Neural cell (in vitro differentiated cells): ENCODE measurements around the gene MYOZ2. TPM values are rescaled to one million over a fixed set of nuclear protein-coding genes. Genes with fewer than 3 reads are reported as not detected.

ENCODE experiments used
- H2AFZ ChIP-seq: fragments of 200-600, 300-800 bp; sonication (generic), shearing (Covaris generic); 2 replicates; pipeline ENCODE4 v1.6.0; 2014; ENCODE audit warnings: low read depth, mild to moderate bottlenecking, antibody characterized with exemption, low read length, moderate library complexity
- H3F3A ChIP-seq: fragments of 200-600 bp; shearing (Covaris generic); 2 replicates; pipeline ENCODE4 v1.6.1; 2016; ENCODE audit warnings: mild to moderate bottlenecking, moderate library complexity, mixed read lengths, antibody characterized with exemption, low read length; ENCODE audit not compliant: insufficient read depth, poor library complexity, severe bottlenecking
- H3K27ac ChIP-seq: fragments of 200-600, 300-800 bp; sonication (generic), shearing (Covaris generic); 2 replicates; pipeline ENCODE4 v1.5.1; 2014; ENCODE audit warnings: mild to moderate bottlenecking, low read length, moderate library complexity
- H3K27me3 ChIP-seq: fragments of 300-800, 200-600 bp; sonication (generic), shearing (Covaris generic); 2 replicates; pipeline ENCODE4 v1.6.0; 2014; ENCODE audit warnings: mild to moderate bottlenecking, low read depth, low read length, moderate library complexity; ENCODE audit not compliant: insufficient read depth
- H3K36me3 ChIP-seq: fragments of 300-800, 200-600 bp; sonication (generic), shearing (Covaris generic); 2 replicates; pipeline ENCODE4 v1.5.1; 2014; ENCODE audit warnings: mild to moderate bottlenecking, antibody characterized with exemption, low read length, moderate library complexity; ENCODE audit not compliant: insufficient read depth
- H3K4me2 ChIP-seq: fragments of 300-800, 200-600 bp; sonication (generic), shearing (Covaris generic); 2 replicates; pipeline ENCODE4 v1.6.0; 2014; ENCODE audit warnings: mild to moderate bottlenecking, low read length
- H3K4me3 ChIP-seq: fragments of 300-800, 200-600 bp; sonication (generic), shearing (Covaris generic); 2 replicates; pipeline ENCODE4 v1.5.1; 2014; ENCODE audit warnings: mild to moderate bottlenecking, low read length, moderate library complexity
- H3K79me2 ChIP-seq: fragments of 200-600 bp; shearing (Covaris generic); replicated peaks from 2 replicates; pipeline ENCODE4 v1.6.0; 2014; ENCODE audit warnings: mild to moderate bottlenecking, low read length, moderate library complexity; ENCODE audit not compliant: insufficient read depth
- H3K9ac ChIP-seq: fragments of 300-800, 200-600 bp; sonication (generic), shearing (Covaris generic); 2 replicates; pipeline ENCODE4 v1.6.1; 2016; ENCODE audit warnings: mild to moderate bottlenecking, low read length, mixed read lengths
- H3K9me2 ChIP-seq: fragments of 200-600 bp; shearing (Covaris generic); 2 replicates; pipeline ENCODE4 v1.6.1; 2016; ENCODE audit warnings: mild to moderate bottlenecking, low read length, mixed read lengths; ENCODE audit not compliant: insufficient read depth
- H3K9me3 ChIP-seq: fragments of 200-600, 300-800 bp; sonication (generic), shearing (Covaris generic); 2 replicates; pipeline ENCODE4 v1.6.1; 2016; ENCODE audit warnings: mild to moderate bottlenecking, mixed run types, low read length, moderate library complexity, mixed read lengths
- H4K20me1 ChIP-seq: fragments of 200-600 bp; shearing (Covaris generic); 2 replicates; pipeline ENCODE4 v1.6.1; 2016; ENCODE audit warnings: mild to moderate bottlenecking, mixed run types; ENCODE audit not compliant: insufficient read depth
- EP300 ChIP-seq: fragments of 450-650 bp; conservative IDR thresholded peaks from 2 replicates; pipeline ENCODE4 v1.6.1; 2014; ENCODE audit warnings: antibody characterized with exemption, mild to moderate bottlenecking, moderate library complexity; ENCODE audit not compliant: poor library complexity, severe bottlenecking
- EZH2 ChIP-seq: fragments of 200-600, 300-800 bp; shearing (Covaris generic), sonication (generic); IDR thresholded peaks from 2 replicates; pipeline ENCODE4 v1.6.1; 2014; ENCODE audit warnings: antibody characterized with exemption, low read length, borderline replicate concordance, mild to moderate bottlenecking; ENCODE audit not compliant: insufficient read depth, poor library complexity, severe bottlenecking
- MXI1 ChIP-seq: fragments of 450-650 bp; conservative IDR thresholded peaks from 2 replicates; pipeline ENCODE4 v1.6.1; 2014; ENCODE audit warnings: antibody characterized with exemption, mild to moderate bottlenecking; ENCODE audit not compliant: poor library complexity, severe bottlenecking
- POLR2AphosphoS5 ChIP-seq: IDR thresholded peaks from 2 replicates; pipeline ENCODE4 v1.6.1; 2012
- RAD21 ChIP-seq: fragments of 450-650 bp; conservative IDR thresholded peaks from 2 replicates; pipeline ENCODE4 v1.6.1; 2014; ENCODE audit warnings: antibody characterized with exemption, mild to moderate bottlenecking, moderate library complexity
- SMC3 ChIP-seq: fragments of 450-650 bp; conservative IDR thresholded peaks from 2 replicates; pipeline ENCODE4 v1.6.1; 2014; ENCODE audit warnings: antibody characterized with exemption, mild to moderate bottlenecking, moderate library complexity; ENCODE audit not compliant: poor library complexity
- TAF1 ChIP-seq: IDR thresholded peaks from 2 replicates; pipeline ENCODE4 v1.6.1; 2012; ENCODE audit warnings: low read depth
- polyA plus RNA-seq: library from polyadenylated mRNA; depleted of rRNA; stranded (reverse); fragments of >200 nt; gene quantifications from 2 replicates; pipeline ENCODE4 v1.2.3, GENCODE V29; 2014
- TF ChIP-seq, protein P1 (sequence below): fragments of 450-650 bp; IDR thresholded peaks from 2 replicates; pipeline ENCODE4 v1.5.1; 2014; ENCODE audit warnings: antibody characterized with exemption, mild to moderate bottlenecking, moderate library complexity; ENCODE audit not compliant: poor library complexity, severe bottlenecking
- TF ChIP-seq, protein P2 (sequence below): IDR thresholded peaks from 2 replicates; pipeline ENCODE4 v1.6.1; 2012; ENCODE audit warnings: borderline replicate concordance

The MYOZ2 gene
- polyA plus RNA-seq, 1 donor from 2014 or later, result not detected

DNA sequence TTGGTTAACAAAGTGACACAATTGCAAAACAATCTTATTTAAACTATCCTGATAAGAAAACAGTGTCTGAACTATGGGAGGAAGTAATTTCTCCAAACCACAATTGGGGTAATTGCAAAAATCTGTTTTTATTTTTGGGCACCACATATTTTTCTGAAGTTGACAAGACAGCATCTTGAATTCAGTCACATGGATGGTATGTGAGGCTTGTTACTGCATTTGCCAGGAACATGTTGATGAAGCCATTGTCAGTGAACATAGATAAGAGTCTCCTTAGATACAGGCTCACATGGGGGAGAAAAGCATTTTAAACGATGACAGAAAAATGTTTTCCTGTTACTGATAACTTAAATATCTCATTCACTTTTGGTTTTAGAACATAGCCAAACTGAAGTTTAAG, 71.4 kb downstream of the MYOZ2 start:
- no peaks in the 10 kb centered on the region for H3F3A ChIP-seq
- no peaks in the 10 kb centered on the region for H3K27me3 ChIP-seq
- no peak for TF ChIP-seq POLR2AphosphoS5
- no peak for TF ChIP-seq EP300
- TF ChIP-seq, protein P1, sequence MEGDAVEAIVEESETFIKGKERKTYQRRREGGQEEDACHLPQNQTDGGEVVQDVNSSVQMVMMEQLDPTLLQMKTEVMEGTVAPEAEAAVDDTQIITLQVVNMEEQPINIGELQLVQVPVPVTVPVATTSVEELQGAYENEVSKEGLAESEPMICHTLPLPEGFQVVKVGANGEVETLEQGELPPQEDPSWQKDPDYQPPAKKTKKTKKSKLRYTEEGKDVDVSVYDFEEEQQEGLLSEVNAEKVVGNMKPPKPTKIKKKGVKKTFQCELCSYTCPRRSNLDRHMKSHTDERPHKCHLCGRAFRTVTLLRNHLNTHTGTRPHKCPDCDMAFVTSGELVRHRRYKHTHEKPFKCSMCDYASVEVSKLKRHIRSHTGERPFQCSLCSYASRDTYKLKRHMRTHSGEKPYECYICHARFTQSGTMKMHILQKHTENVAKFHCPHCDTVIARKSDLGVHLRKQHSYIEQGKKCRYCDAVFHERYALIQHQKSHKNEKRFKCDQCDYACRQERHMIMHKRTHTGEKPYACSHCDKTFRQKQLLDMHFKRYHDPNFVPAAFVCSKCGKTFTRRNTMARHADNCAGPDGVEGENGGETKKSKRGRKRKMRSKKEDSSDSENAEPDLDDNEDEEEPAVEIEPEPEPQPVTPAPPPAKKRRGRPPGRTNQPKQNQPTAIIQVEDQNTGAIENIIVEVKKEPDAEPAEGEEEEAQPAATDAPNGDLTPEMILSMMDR, result no peak
- TF ChIP-seq, protein P2, sequence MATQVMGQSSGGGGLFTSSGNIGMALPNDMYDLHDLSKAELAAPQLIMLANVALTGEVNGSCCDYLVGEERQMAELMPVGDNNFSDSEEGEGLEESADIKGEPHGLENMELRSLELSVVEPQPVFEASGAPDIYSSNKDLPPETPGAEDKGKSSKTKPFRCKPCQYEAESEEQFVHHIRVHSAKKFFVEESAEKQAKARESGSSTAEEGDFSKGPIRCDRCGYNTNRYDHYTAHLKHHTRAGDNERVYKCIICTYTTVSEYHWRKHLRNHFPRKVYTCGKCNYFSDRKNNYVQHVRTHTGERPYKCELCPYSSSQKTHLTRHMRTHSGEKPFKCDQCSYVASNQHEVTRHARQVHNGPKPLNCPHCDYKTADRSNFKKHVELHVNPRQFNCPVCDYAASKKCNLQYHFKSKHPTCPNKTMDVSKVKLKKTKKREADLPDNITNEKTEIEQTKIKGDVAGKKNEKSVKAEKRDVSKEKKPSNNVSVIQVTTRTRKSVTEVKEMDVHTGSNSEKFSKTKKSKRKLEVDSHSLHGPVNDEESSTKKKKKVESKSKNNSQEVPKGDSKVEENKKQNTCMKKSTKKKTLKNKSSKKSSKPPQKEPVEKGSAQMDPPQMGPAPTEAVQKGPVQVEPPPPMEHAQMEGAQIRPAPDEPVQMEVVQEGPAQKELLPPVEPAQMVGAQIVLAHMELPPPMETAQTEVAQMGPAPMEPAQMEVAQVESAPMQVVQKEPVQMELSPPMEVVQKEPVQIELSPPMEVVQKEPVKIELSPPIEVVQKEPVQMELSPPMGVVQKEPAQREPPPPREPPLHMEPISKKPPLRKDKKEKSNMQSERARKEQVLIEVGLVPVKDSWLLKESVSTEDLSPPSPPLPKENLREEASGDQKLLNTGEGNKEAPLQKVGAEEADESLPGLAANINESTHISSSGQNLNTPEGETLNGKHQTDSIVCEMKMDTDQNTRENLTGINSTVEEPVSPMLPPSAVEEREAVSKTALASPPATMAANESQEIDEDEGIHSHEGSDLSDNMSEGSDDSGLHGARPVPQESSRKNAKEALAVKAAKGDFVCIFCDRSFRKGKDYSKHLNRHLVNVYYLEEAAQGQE, result no peak
- no peak for TF ChIP-seq MXI1
- no peak for TF ChIP-seq TAF1
- TF ChIP-seq EZH2, result no peak
- no peak for TF ChIP-seq RAD21
- no peak for TF ChIP-seq SMC3
- H2AFZ ChIP-seq, result no peak overlapping the region
- no peak overlapping the region for H3K4me2 ChIP-seq
- no peaks in the 10 kb centered on the region for H3K9me3 ChIP-seq
- no peaks in the 10 kb centered on the region for H3K36me3 ChIP-seq
- H3K27ac ChIP-seq, result no peak overlapping the region
- H3K4me3 ChIP-seq, result no peak overlapping the region
- H4K20me1 ChIP-seq, result no peaks in the 10 kb centered on the region
- no peak overlapping the region for H3K9ac ChIP-seq
- no peaks in the 10 kb centered on the region for H3K79me2 ChIP-seq
- no peaks in the 10 kb centered on the region for H3K9me2 ChIP-seq

DNA sequence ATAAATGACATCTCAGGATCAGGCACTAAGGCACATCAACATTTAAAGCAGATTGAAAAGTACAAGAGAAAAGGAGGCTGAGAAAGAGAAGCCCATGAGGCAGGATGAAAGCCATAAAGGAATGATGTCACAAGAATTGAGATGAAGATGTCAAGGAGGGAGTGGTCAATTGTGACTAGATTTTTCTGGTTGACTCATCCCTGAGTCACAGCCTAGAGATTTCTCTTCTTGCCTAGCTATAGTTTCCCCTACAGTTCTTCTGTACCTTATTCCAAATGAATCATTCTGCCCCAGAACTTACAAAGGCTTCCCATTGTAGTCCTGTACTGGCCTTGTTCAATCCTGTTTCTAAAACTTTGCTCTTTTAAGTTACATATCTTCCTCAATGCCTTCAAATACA, 73.4 kb downstream of the MYOZ2 start:
- H3K9ac ChIP-seq, result no peak overlapping the region
- no peaks in the 10 kb centered on the region for H3K36me3 ChIP-seq
- TF ChIP-seq TAF1, result no peak
- no peak for TF ChIP-seq SMC3
- TF ChIP-seq, protein P1, result no peak
- no peak for TF ChIP-seq EP300
- no peak for TF ChIP-seq MXI1
- TF ChIP-seq POLR2AphosphoS5, result no peak
- TF ChIP-seq EZH2, result no peak
- H3K79me2 ChIP-seq, result no peaks in the 10 kb centered on the region
- H3K27me3 ChIP-seq, result no peaks in the 10 kb centered on the region
- no peaks in the 10 kb centered on the region for H3K9me2 ChIP-seq
- no peaks in the 10 kb centered on the region for H3K9me3 ChIP-seq
- H3K4me2 ChIP-seq, result no peak overlapping the region
- no peaks in the 10 kb centered on the region for H4K20me1 ChIP-seq
- H3F3A ChIP-seq, result no peaks in the 10 kb centered on the region
- no peak overlapping the region for H2AFZ ChIP-seq
- no peak overlapping the region for H3K4me3 ChIP-seq
- no peak overlapping the region for H3K27ac ChIP-seq
